HepG2 (cell line): ENCODE measurements around the gene UBAC2.
"Not testable (repeated sequence)": the region's sequence is repeated elsewhere in the genome, so short reads cannot be mapped to it uniquely, and the experiment has no call there.

Experiments
- BRCA1 ChIP-seq: sonication (generic); formaldehyde crosslinking; IDR thresholded peaks from 2 replicates; pipeline ENCODE4 v1.4.0; 2020; ENCODE audit warnings: missing genetic modification reagents
- CBX5 ChIP-seq: sonication (generic); formaldehyde crosslinking; IDR thresholded peaks from 2 replicates; pipeline ENCODE4 v1.4.0; 2020; ENCODE audit warnings: missing genetic modification reagents, borderline replicate concordance
- HCFC1 ChIP-seq: fragments of 150-350 bp; IDR thresholded peaks from 2 replicates; pipeline ENCODE4 v1.6.1; 2014; ENCODE audit warnings: low read depth, low read length
- HDAC2 ChIP-seq: sonication (generic); formaldehyde crosslinking; IDR thresholded peaks from 2 replicates; pipeline ENCODE4 v1.4.0; 2020; ENCODE audit warnings: missing genetic modification reagents
- JUND ChIP-seq: sonication (generic); formaldehyde crosslinking; IDR thresholded peaks from 2 replicates; pipeline ENCODE4 v1.8.0; 2022; ENCODE audit warnings: mild to moderate bottlenecking, missing genetic modification reagents
- MEF2D ChIP-seq: sonication (generic); formaldehyde crosslinking; IDR thresholded peaks from 2 replicates; pipeline ENCODE4 v1.5.1; 2020; ENCODE audit warnings: mild to moderate bottlenecking, missing genetic modification reagents
- POGZ ChIP-seq: sonication (generic); formaldehyde crosslinking; IDR thresholded peaks from 2 replicates; pipeline ENCODE4 v1.4.0; 2020; ENCODE audit warnings: mild to moderate bottlenecking, missing genetic modification reagents
- POLR2A ChIP-seq, 2 experiments: IDR thresholded peaks; 2 replicates each; pipeline ENCODE4 v1.6.1; 2011; ENCODE audit warnings: low read depth in 2 of 2, low read length in 2 of 2, mild to moderate bottlenecking in 1 of 2, moderate library complexity in 1 of 2; ENCODE audit not compliant: insufficient read depth in 1 of 2
- RXRB ChIP-seq: IDR thresholded peaks from 2 replicates; pipeline ENCODE4 v1.6.1; 2016; ENCODE audit warnings: borderline replicate concordance, missing genetic modification reagents, missing compliant biosample characterization
- ZNF749 ChIP-seq: sonication (generic); formaldehyde crosslinking; IDR thresholded peaks from 2 replicates; pipeline ENCODE4 v1.8.0; 2022; ENCODE audit warnings: mild to moderate bottlenecking, missing genetic modification reagents, moderate library complexity, borderline replicate concordance
- ZSCAN30 ChIP-seq: sonication (generic); formaldehyde crosslinking; IDR thresholded peaks from 2 replicates; pipeline ENCODE4 v1.5.0; 2020; ENCODE audit warnings: mild to moderate bottlenecking, missing genetic modification reagents
- TF ChIP-seq, protein P1 (sequence below): sonication (generic); formaldehyde crosslinking; IDR thresholded peaks from 2 replicates; pipeline ENCODE4 v1.5.0; 2020; ENCODE audit warnings: mild to moderate bottlenecking, missing genetic modification reagents, moderate library complexity
- TF ChIP-seq, protein P2 (sequence below): sonication (generic); formaldehyde crosslinking; IDR thresholded peaks from 2 replicates; pipeline ENCODE4 v1.4.0; 2020; ENCODE audit warnings: low read depth, mild to moderate bottlenecking, missing genetic modification reagents
- TF ChIP-seq, protein P3 (sequence below): fragments of 450-650 bp; IDR thresholded peaks from 2 replicates; pipeline ENCODE4 v1.6.1; 2017; ENCODE audit warnings: mild to moderate bottlenecking

DNA sequence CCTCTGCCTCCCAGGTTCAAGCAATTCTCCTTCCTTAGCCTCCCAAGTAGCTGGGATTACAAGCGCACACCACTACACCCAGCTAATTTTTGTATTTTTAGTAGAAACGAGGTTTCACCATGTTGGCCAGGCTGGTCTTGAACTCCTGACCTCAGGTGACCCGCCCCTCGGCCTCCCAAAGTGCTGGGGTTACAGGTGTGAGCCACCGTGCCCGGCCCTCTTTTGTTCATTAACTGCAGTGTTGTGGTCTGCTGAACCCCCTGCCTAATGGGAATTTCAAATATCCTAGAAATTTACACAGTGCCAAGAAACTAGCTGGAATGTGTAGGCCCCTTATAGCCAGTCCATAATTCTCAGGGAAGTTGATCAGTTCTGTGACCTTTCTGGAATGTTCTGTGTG lies 188.4 kb downstream of the UBAC2 start:
- not testable (repeated sequence) for TF ChIP-seq JUND; BRCA1 (CRISPR knock-in tag); HDAC2 (CRISPR knock-in tag); POLR2A (IDR thresholded peaks at IDR 0.05; ENCODE audit: insufficient read depth in 1 of 2, low read depth in 2 of 2, low read length in 2 of 2); MEF2D (CRISPR knock-in tag); ZSCAN30 (CRISPR knock-in tag); POGZ (CRISPR knock-in tag); RXRB (CRISPR knock-in tag); CBX5 (CRISPR knock-in tag); HCFC1; ZNF749
- TF ChIP-seq, protein P1, sequence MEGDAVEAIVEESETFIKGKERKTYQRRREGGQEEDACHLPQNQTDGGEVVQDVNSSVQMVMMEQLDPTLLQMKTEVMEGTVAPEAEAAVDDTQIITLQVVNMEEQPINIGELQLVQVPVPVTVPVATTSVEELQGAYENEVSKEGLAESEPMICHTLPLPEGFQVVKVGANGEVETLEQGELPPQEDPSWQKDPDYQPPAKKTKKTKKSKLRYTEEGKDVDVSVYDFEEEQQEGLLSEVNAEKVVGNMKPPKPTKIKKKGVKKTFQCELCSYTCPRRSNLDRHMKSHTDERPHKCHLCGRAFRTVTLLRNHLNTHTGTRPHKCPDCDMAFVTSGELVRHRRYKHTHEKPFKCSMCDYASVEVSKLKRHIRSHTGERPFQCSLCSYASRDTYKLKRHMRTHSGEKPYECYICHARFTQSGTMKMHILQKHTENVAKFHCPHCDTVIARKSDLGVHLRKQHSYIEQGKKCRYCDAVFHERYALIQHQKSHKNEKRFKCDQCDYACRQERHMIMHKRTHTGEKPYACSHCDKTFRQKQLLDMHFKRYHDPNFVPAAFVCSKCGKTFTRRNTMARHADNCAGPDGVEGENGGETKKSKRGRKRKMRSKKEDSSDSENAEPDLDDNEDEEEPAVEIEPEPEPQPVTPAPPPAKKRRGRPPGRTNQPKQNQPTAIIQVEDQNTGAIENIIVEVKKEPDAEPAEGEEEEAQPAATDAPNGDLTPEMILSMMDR (CRISPR knock-in tag): not testable (repeated sequence)
- TF ChIP-seq, protein P2, sequence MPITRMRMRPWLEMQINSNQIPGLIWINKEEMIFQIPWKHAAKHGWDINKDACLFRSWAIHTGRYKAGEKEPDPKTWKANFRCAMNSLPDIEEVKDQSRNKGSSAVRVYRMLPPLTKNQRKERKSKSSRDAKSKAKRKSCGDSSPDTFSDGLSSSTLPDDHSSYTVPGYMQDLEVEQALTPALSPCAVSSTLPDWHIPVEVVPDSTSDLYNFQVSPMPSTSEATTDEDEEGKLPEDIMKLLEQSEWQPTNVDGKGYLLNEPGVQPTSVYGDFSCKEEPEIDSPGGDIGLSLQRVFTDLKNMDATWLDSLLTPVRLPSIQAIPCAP (CRISPR knock-in tag): not testable (repeated sequence)
- TF ChIP-seq, protein P3, sequence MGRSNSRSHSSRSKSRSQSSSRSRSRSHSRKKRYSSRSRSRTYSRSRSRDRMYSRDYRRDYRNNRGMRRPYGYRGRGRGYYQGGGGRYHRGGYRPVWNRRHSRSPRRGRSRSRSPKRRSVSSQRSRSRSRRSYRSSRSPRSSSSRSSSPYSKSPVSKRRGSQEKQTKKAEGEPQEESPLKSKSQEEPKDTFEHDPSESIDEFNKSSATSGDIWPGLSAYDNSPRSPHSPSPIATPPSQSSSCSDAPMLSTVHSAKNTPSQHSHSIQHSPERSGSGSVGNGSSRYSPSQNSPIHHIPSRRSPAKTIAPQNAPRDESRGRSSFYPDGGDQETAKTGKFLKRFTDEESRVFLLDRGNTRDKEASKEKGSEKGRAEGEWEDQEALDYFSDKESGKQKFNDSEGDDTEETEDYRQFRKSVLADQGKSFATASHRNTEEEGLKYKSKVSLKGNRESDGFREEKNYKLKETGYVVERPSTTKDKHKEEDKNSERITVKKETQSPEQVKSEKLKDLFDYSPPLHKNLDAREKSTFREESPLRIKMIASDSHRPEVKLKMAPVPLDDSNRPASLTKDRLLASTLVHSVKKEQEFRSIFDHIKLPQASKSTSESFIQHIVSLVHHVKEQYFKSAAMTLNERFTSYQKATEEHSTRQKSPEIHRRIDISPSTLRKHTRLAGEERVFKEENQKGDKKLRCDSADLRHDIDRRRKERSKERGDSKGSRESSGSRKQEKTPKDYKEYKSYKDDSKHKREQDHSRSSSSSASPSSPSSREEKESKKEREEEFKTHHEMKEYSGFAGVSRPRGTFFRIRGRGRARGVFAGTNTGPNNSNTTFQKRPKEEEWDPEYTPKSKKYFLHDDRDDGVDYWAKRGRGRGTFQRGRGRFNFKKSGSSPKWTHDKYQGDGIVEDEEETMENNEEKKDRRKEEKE: not testable (repeated sequence)
